Body of pancreas (tissue), 4 donors: ENCODE data around the gene GPN2. TPM values are rescaled to one million over a fixed set of nuclear protein-coding genes. Genes with fewer than 3 reads are reported as not detected.
A peak's percentile ranks its signal among the peaks of the same experiment; 100 is the strongest.
"Not testable (repeated sequence)": the region's sequence is repeated elsewhere in the genome, so short reads cannot be mapped to it uniquely, and the experiment has no call there.

Experiments
- ATAC-seq: fragments of 150-250 bp; one replicate; pipeline ENCODE4 v1.9.1; 2016
- DNase-seq, 4 donors: peaks; one replicate each; pipeline ENCODE4 v3.0.0-alpha.2; 2019
- H3K27ac ChIP-seq, 4 donors: fragments of 200-600 bp; sonication (generic); 1 replicate in 3 of 4; 2 replicates in 1 of 4; pipeline versions ENCODE4 v1.5.1 to v1.6.1; 2016 to 2019; ENCODE audit warnings: mild to moderate bottlenecking in 1 of 4, mixed read lengths in 1 of 4, moderate library complexity in 1 of 4
- H3K27me3 ChIP-seq, 2 donors: fragments of 200-600 bp; sonication (generic); one replicate each; pipeline ENCODE4 v1.6.0; 2016; ENCODE audit warnings: mild to moderate bottlenecking in 1 of 2
- H3K36me3 ChIP-seq, 2 donors: fragments of 200-600 bp; sonication (generic); replicated peaks in 1 of 2; 2 replicates each; pipeline ENCODE4 v1.5.1; 2016; ENCODE audit warnings: low read depth in 2 of 2; ENCODE audit not compliant: insufficient read depth in 1 of 2
- H3K4me1 ChIP-seq: fragments of 200-600 bp; sonication (generic); one replicate; pipeline ENCODE4 v1.6.0; 2016
- H3K4me3 ChIP-seq, 2 donors: fragments of 200-600 bp; sonication (generic); 1 replicate in 1 of 2; 2 replicates in 1 of 2; pipeline ENCODE4 v1.5.1; 2016 to 2019
- H3K9me3 ChIP-seq, 3 donors: fragments of 200-600 bp; sonication (generic); 1 replicate in 2 of 3; 2 replicates in 1 of 3; pipeline ENCODE4 v1.5.1; 2016
- CTCF ChIP-seq, 7 experiments: fragments of 450-650 bp in 4 of 7; fragments of 200-600 bp in 3 of 7; sonication (generic) in 3 of 7; IDR thresholded peaks; one replicate each; pipeline ENCODE4 v1.5.1; 2016 to 2019; ENCODE audit warnings: antibody characterized with exemption in 7 of 7
- POLR2A ChIP-seq, 3 donors: fragments of 450-650 bp; IDR thresholded peaks; one replicate each; pipeline ENCODE4 v1.6.1; 2016; ENCODE audit warnings: antibody characterized with exemption in 3 of 3, mild to moderate bottlenecking in 2 of 3
- WGBS, 2 donors: methylation state at CpG; one replicate each; pipeline ENCODE4 v1.1.5; 2017; 5-methylcytosine and 5-hydroxymethylcytosine counted together
- intact Hi-C: fragments of 100-400 bp; cut with DNase I; formaldehyde crosslinking; loops from one replicate; pipeline ENCODE4 v1.15.1; 2023
- total RNA-seq, 2 donors: library from RNA; depleted of rRNA; stranded (reverse); fragments of >200 nt; gene quantifications; one replicate each; pipeline ENCODE4 v1.1.0, GENCODE V29; 2016

Gene GPN2
- total RNA-seq, 2 donors from 2014 or later = 8.8 to 21.4 TPM

- H3K4me3 ChIP-seq = no peak overlapping the region
- H3K27me3 ChIP-seq = no peaks in the 10 kb centered on the region
- peaks cover 2 to 9% of the 10 kb centered on the region in 2 donors for H3K36me3 ChIP-seq
- intact Hi-C loops = no loop called here
- no peak for DNase-seq
- peaks cover 20% of the 10 kb centered on the region for H3K4me1 ChIP-seq
- WGBS, 2 donors = 88 to 94% methylated on average over 4 to 9 of the region's 9 CpGs
- H3K27ac ChIP-seq = no peak overlapping the region
- H3K9me3 ChIP-seq = no peaks in the 10 kb centered on the region
- TF ChIP-seq POLR2A (IDR thresholded peaks at IDR 0.05) = no peak
- ATAC-seq = no peak
Observed at GRCh38 chr1:26897351-26897750, 7.3 kb upstream of the GPN2 start.

DNA sequence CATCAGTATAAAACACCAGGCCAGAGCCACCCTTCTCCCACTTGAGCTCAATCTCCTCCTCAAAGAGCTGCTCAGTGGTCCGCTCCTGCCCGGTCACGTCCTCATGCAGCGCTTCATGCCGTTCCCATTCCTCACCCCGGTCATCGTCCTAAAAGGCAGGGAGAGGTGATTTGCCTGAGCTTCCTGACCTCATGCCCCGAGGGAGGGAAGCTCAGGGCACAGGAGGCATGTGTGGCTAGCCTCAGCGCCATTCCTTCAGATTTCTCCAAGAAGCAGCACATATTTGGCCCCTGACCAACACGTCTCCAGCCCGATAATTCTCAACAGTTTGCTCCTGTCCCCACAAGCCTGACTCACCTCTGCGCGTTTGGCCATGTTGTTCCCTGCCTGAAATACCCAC is 4.2 kb upstream of the GPN2 start:
- TF ChIP-seq CTCF (IDR thresholded peaks at IDR 0.05) = no peak
- TF ChIP-seq POLR2A (IDR thresholded peaks at IDR 0.05) = no peak
- DNase-seq (no peak), ATAC-seq (no peak)
- H3K27me3 ChIP-seq = no peaks in the 10 kb centered on the region
- peaks cover 5 to 12% of the 10 kb centered on the region in 2 donors for H3K36me3 ChIP-seq
- intact Hi-C loops = no loop called here
- H3K9me3 ChIP-seq = no peaks in the 10 kb centered on the region
- H3K4me1 ChIP-seq = peaks cover 16% of the 10 kb centered on the region
- WGBS, 2 donors = 93 to 97% methylated on average over 12 to 13 of the region's 13 CpGs
- no peak overlapping the region for H3K27ac ChIP-seq
- no peak overlapping the region for H3K4me3 ChIP-seq

DNA sequence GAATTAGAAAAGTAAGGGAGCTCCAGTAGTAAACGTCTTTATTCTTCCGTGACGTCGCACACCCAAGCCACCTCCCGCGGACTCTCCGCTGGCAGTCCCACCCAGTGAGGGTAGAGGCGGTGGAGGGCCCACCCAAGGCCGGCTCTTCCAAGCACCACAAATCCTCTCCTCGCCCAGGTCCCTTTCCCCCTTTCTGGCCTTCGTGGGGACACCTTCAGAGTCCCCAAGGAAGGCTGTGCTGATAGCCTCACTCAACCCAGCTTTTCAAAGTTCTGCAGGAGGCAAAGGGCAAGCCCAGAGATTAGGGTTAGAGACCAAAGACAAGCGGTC is 349 bp upstream of the GPN2 start:
- Histone ChIP-seq H3K4me3 (peak overlapping the region; percentile 61 to 74), H3K27ac (peak overlapping the region; percentile 81 to 95 (median 92)), H3K27me3 (no peaks in the 10 kb centered on the region), H3K36me3 (peaks cover 5 to 27% of the 10 kb centered on the region in 2 donors), H3K9me3 (no peaks in the 10 kb centered on the region), H3K4me1 (peaks cover 17% of the 10 kb centered on the region)
- ATAC-seq (peak; percentile 36), DNase-seq (no peak)
- WGBS, 2 donors = 0 to 2% methylated on average over 9 to 12 of the region's 12 CpGs
- intact Hi-C loops = no loop called here
- peak in 1 of 3 donors; percentile 66 for TF ChIP-seq POLR2A (IDR thresholded peaks at IDR 0.05)
- TF ChIP-seq CTCF (IDR thresholded peaks at IDR 0.05) = no peak

DNA sequence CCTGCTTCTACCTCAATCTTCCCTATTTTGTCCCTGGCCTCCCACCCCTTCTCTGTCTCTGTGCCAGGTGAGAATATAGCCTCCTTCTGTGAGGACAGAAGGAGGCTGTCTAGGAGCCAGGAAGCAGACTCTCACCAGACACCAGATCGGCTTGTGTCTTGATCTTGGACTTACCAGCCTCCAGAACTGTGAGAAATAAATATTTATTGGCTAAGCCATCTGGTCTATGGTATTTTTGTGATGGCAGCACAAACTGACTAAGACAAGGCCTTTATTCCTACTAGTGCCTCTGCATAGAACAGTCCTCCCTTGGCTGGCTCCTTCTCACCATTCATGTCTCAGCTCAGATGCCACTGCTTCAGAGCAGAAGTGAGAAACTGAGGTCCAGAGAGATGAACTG is 1.9 kb downstream of the GPN2 start:
- ATAC-seq = no peak
- intact Hi-C loops = no loop called here
- no peaks in the 10 kb centered on the region for H3K27me3 ChIP-seq
- no peak for TF ChIP-seq POLR2A (IDR thresholded peaks at IDR 0.05)
- H3K27ac ChIP-seq = no peak overlapping the region
- DNase-seq = no peak
- H3K4me3 ChIP-seq = no peak overlapping the region
- peaks cover 17% of the 10 kb centered on the region for H3K4me1 ChIP-seq
- no peaks in the 10 kb centered on the region for H3K9me3 ChIP-seq
- 85 to 86% methylated on average over 1 of the region's 1 CpG for WGBS, 2 donors
- H3K36me3 ChIP-seq = peaks cover 16 to 39% of the 10 kb centered on the region in 2 donors

DNA sequence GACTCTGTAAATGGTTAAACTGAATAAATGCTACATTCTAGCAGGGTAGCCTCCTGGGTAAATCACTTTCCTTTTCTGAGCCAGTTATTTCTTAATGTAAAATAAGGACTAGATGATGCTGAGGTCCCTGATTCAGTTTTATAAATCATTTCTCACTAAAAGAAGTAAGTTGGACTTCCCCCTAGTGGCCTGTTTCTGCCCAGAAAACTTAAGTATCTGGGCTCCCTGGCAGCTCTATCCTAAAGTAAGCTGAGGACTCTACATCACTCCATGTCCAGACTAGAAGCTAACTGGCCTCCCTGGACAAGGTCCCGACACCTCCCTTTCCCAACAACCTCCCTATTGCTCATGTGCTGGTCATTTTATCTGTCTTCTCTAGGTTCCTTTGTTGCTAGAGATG is 3.0 kb downstream of the GPN2 start:
- peaks cover 17% of the 10 kb centered on the region for H3K4me1 ChIP-seq
- TF ChIP-seq CTCF (IDR thresholded peaks at IDR 0.05) (peak; percentile 17 to 42 (median 32)), POLR2A (IDR thresholded peaks at IDR 0.05) (no peak)
- H3K9me3 ChIP-seq = no peaks in the 10 kb centered on the region
- ATAC-seq (no peak), DNase-seq (peak in 2 of 4 donors; percentile 30 to 35)
- no peaks in the 10 kb centered on the region for H3K27me3 ChIP-seq
- peaks cover 21 to 43% of the 10 kb centered on the region in 2 donors for H3K36me3 ChIP-seq
- no peak overlapping the region for H3K4me3 ChIP-seq
- H3K27ac ChIP-seq = no peak overlapping the region
- 71 to 75% methylated on average over 1 of the region's 1 CpG for WGBS, 2 donors
- intact Hi-C loops = no loop called here

GRCh38 chr1:26882696-26883463 is 7.2 kb downstream of the GPN2 start:
- 80 to 85% methylated on average over 5 of the region's 5 CpGs for WGBS, 2 donors
- no peak for TF ChIP-seq CTCF (IDR thresholded peaks at IDR 0.05)
- no peak for TF ChIP-seq POLR2A (IDR thresholded peaks at IDR 0.05)
- no peak overlapping the region for H3K27ac ChIP-seq
- no peak for DNase-seq
- intact Hi-C loops = no loop called here
- H3K4me3 ChIP-seq = no peak overlapping the region
- H3K27me3 ChIP-seq = no peaks in the 10 kb centered on the region
- H3K9me3 ChIP-seq = no peaks in the 10 kb centered on the region
- H3K4me1 ChIP-seq = no peaks in the 10 kb centered on the region
- ATAC-seq = no peak
- H3K36me3 ChIP-seq = peaks cover 21 to 56% of the 10 kb centered on the region in 2 donors

- intact Hi-C loops, ATAC-seq, H3K27ac ChIP-seq, H3K9me3 ChIP-seq, H3K27me3 ChIP-seq, DNase-seq, H3K4me1 ChIP-seq, H3K4me3 ChIP-seq: not testable (repeated sequence)
- 75 to 76% methylated on average over 5 to 6 of the region's 6 CpGs for WGBS, 2 donors
- H3K36me3 ChIP-seq = peaks cover 21 to 56% of the 10 kb centered on the region in 2 donors
Observed at GRCh38 chr1:26881611-26882010, 8.5 kb downstream of the GPN2 start.
